ENCODE data around the gene RAD51B. TPM values are rescaled to one million over a fixed set of nuclear protein-coding genes. Genes with fewer than 3 reads are reported as not detected.

The RAD51B gene
- total RNA-seq, 2 donors from 2014 or later, result 31.1 to 67.3 TPM

DNA sequence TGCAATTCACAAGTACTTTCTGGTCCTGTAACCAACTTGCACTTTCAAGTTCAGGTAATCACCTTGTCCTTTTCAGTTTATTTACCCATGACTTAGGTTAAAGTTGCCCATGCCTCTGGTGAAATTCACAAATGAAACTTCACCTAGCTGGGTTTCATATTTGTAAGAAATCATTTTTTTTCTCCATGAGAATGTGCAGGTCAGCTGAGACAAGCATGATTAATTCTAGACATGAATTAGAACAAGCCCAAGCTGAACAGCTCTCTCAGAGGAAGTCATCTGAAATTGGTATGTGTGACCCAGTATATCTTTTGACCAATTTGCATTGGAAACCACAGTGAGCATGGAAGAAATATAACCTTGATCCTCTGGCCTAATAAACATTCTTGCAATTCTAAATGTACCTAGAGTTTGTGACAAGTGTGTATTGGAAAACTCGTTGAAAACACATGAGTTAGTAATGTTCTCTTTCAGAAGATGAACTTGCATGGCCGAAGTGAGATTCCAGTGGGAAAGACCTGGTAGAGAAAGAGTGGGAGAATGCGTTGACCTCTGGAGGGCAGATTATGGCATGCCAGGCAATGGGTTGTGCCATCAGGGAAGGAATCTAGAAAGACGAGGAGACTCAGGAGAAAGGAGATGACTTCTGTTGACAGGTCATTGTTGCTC is 486.8 kb downstream of the RAD51B start:
- Mint-ChIP-seq H3K4me3 (no peak overlapping the region), H3K4me1 (ENCODE audit: low read depth in 2 of 2) (peaks cover 0 to 16% of the 10 kb centered on the region in 2 donors), H3K27me3 (no peaks in the 10 kb centered on the region), H3K9me3 (peaks cover 4% of the 10 kb centered on the region), H3K36me3 (peaks cover 12% of the 10 kb centered on the region), H3K27ac (no peak overlapping the region)
- DNase-seq (ENCODE audit: low spot score) (no peak), ATAC-seq (no peak)

DNA sequence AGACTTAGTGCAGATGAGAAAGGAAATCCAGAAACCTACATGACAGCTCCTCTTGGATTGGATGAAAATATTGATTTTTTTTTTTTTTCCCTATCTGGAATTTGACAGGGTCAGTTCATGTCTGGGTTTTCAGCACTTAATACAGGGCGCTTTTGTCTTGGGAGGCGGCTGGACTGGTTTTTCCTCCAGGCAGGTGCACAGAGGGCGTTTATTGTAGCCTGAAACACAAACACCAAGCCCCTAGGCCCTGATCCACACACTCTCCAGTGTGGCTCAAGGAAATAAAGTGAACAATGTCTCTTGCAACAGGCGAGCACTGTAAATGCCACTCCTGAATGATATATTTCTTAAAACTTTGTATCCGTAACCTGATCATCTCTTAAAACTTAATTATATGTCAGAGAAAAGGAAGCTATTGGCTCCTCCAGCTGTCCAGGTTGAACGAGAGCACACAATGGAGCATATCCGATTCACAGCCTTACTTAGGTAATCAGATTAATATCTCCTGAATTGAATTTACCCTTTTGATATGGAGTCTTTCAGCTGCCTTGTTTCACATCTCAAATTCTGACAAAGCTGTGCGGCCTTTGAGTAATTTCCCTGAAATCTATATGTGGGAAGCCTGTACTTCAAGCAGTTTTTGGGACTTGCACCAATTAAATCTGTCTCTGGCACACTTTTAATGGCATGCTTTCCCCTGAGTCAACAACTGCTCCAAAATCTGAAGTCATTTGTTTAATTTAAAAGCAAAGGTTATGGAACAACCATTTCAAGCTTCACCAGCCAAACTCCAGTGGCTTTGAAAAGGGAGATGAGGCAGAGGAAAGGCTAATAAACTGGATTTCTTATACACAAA is 487.6 kb downstream of the RAD51B start:
- Mint-ChIP-seq H3K4me1 (ENCODE audit: low read depth in 2 of 2) (peaks cover 0 to 14% of the 10 kb centered on the region in 2 donors), H3K4me3 (no peak overlapping the region), H3K36me3 (peaks cover 8% of the 10 kb centered on the region), H3K9me3 (peaks cover 1% of the 10 kb centered on the region), H3K27me3 (no peaks in the 10 kb centered on the region), H3K27ac (no peak overlapping the region)
- DNase-seq (ENCODE audit: low spot score) (no peak), ATAC-seq (no peak)

GRCh38 chr14:68307790-68308168 is 488.2 kb downstream of the RAD51B start:
- H3K4me3 Mint-ChIP-seq, result no peak overlapping the region
- peaks cover 4% of the 10 kb centered on the region for H3K36me3 Mint-ChIP-seq
- H3K9me3 Mint-ChIP-seq, result no peaks in the 10 kb centered on the region
- peaks cover 4 to 17% of the 10 kb centered on the region in 2 donors for H3K4me1 Mint-ChIP-seq (ENCODE audit: low read depth in 2 of 2)
- H3K27ac Mint-ChIP-seq, result no peak overlapping the region
- ATAC-seq (no peak), DNase-seq (ENCODE audit: low spot score) (no peak)
- H3K27me3 Mint-ChIP-seq, result peaks cover 0 to 2% of the 10 kb centered on the region in 2 donors

DNA sequence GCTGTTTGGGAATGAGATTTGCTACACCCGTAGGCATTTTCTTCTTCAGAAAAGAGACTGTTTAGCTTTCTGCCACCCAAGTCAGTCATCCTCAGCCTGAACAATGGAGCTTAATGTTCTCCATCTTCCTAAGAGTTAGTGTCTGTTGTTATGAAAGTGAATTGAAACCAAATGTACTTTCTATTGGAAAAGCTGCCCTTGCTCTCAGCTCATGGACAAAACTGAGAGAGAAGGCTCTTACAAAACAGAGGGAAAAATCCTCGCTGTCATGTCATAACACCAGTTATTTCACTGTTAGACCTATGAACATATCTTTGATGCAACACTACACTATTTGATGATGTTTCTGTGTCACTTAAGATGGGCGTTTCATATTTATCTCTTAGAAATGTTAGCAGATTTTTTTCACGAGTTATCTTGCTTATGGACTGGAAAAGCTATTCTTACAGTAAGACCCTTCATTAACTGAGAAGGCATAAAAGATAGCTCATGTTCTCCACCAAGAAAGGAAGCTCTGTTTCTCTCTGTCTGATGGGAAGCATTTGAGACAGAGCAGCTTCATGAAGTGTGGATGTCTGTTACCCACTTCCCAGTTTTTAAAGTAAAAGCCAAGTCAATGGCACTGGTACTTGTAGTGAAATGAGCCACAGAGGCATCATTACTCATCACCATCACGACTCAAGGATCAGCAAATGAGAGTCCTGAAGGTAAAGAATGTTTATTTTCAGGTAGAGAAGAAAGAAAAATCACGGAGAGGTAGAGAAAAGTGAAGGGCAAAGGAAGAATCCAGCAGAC is 489.3 kb downstream of the RAD51B start:
- Mint-ChIP-seq H3K4me1 (ENCODE audit: low read depth in 2 of 2) (peaks cover 5 to 17% of the 10 kb centered on the region in 2 donors), H3K27ac (peak overlapping the region in 1 of 2 donors; percentile 52), H3K36me3 (no peaks in the 10 kb centered on the region), H3K4me3 (no peak overlapping the region), H3K27me3 (peaks cover 0 to 2% of the 10 kb centered on the region in 2 donors), H3K9me3 (no peaks in the 10 kb centered on the region)
- DNase-seq (ENCODE audit: low spot score) (no peak), ATAC-seq (no peak)

DNA sequence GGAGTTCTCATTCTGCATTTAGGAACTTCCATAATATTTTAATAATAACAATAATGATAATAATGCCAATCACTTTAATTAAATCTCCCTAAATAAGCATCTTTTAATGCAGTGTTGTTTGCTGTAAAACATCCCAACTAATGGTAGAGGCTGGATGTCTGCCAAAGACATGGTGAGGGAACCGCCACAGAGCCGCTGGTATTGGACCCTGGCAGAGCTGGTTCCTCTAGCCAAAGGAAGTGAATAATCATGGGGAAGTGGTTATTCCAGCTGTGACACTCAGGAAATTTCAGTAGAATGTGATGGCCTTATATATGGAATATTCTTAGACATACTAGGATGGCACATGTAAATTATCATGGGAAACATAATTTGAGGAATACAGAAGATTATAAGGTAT is 490.0 kb downstream of the RAD51B start:
- no peak for ATAC-seq
- DNase-seq (ENCODE audit: low spot score), result no peak
- H3K36me3 Mint-ChIP-seq, result no peaks in the 10 kb centered on the region

GRCh38 chr14:68312300-68312699 is 492.7 kb downstream of the RAD51B start:
- peaks cover 0 to 2% of the 10 kb centered on the region in 2 donors for H3K27me3 Mint-ChIP-seq
- DNase-seq (ENCODE audit: low spot score) (no peak), ATAC-seq (no peak)
- no peak overlapping the region for H3K4me3 Mint-ChIP-seq
- peak overlapping the region in 1 of 2 donors; percentile 14 for H3K27ac Mint-ChIP-seq
- no peaks in the 10 kb centered on the region for H3K36me3 Mint-ChIP-seq
- H3K4me1 Mint-ChIP-seq (ENCODE audit: low read depth in 2 of 2), result peaks cover 6 to 17% of the 10 kb centered on the region in 2 donors
- H3K9me3 Mint-ChIP-seq, result no peaks in the 10 kb centered on the region

More for the DNA sequence above, 490.0 kb downstream of the RAD51B start:
- Mint-ChIP-seq H3K4me3 (no peak overlapping the region), H3K27me3 (peaks cover 0 to 2% of the 10 kb centered on the region in 2 donors), H3K27ac (peak overlapping the region in 1 of 2 donors; percentile 52), H3K9me3 (no peaks in the 10 kb centered on the region), H3K4me1 (ENCODE audit: low read depth in 2 of 2) (peaks cover 5 to 20% of the 10 kb centered on the region in 2 donors)

DNA sequence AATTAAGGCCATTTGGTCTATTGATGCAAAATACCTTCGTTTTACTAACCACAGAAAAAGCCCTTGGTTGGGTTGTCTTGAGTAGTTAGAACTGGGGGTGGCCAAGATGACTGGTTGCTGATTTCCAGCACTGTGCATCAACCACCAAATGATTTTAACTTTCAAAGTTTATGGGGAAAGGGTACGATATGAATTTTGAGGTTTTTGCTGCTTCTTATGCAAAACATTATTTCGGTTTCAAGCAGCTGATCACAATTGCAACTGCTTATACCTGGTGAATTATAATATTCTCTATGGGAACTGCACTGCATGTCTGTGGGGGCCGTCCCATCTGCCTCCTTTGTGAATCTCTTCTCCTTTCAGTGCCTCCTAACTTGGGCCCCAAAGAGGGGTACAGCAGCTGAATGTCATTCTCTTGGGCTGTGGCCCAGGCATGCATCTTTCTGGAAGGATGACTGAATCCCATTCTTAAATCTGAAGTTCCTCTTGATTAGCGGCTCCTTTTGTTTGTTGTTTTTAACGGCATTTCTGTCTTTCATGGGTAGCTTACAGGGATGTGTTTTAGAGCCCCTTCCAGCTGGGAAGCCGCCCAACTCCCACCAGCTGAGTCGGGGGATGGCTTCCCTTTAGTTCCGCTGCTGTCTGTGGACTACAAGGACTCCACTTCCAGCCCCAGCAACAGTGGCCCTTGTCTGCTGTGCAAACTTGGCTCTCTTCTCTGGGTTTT is 493.5 kb downstream of the RAD51B start:
- no peaks in the 10 kb centered on the region for H3K36me3 Mint-ChIP-seq
- peaks cover 0 to 2% of the 10 kb centered on the region in 2 donors for H3K27me3 Mint-ChIP-seq
- DNase-seq (ENCODE audit: low spot score), result no peak
- ATAC-seq, result peak in 1 of 2 donors; percentile 46
- peaks cover 8 to 17% of the 10 kb centered on the region in 2 donors for H3K4me1 Mint-ChIP-seq (ENCODE audit: low read depth in 2 of 2)
- H3K4me3 Mint-ChIP-seq, result no peak overlapping the region
- H3K9me3 Mint-ChIP-seq, result no peaks in the 10 kb centered on the region
- peak overlapping the region in 1 of 2 donors; percentile 14 for H3K27ac Mint-ChIP-seq

- Mint-ChIP-seq H3K27me3 (peaks cover 0 to 2% of the 10 kb centered on the region in 2 donors), H3K4me1 (ENCODE audit: low read depth in 2 of 2) (peaks cover 8 to 15% of the 10 kb centered on the region in 2 donors), H3K4me3 (no peak overlapping the region), H3K27ac (peak overlapping the region in 1 of 2 donors; percentile 28), H3K9me3 (no peaks in the 10 kb centered on the region), H3K36me3 (no peaks in the 10 kb centered on the region)
- ATAC-seq, result no peak
- no peak for DNase-seq (ENCODE audit: low spot score)
These were observed 495.1 kb downstream of the RAD51B start for GRCh38 chr14:68314642-68315041.

DNA sequence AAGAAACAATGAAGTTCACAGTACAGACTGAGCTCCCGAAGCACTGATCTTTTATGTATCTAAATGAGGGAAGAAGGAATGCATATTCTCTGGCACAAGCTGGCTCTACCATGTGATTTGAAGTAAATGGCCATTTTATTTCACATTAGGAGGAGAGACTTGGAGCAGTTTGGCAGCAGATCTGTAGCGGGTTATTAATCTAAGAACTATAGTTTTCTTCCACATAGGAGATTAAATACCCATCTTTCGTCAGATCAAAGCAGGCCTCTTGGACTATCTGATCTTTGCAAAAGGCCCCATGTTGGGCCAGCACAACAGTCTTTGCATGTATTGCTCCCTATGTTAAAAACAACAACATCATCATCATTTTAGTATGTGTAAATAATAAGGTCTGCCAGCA is 495.5 kb downstream of the RAD51B start:
- Mint-ChIP-seq H3K27ac (peak overlapping the region in 1 of 2 donors; percentile 28), H3K4me3 (no peak overlapping the region), H3K9me3 (no peaks in the 10 kb centered on the region), H3K36me3 (no peaks in the 10 kb centered on the region), H3K27me3 (peaks cover 0 to 2% of the 10 kb centered on the region in 2 donors), H3K4me1 (ENCODE audit: low read depth in 2 of 2) (peaks cover 8 to 14% of the 10 kb centered on the region in 2 donors)
- ATAC-seq (no peak), DNase-seq (ENCODE audit: low spot score) (no peak)

DNA sequence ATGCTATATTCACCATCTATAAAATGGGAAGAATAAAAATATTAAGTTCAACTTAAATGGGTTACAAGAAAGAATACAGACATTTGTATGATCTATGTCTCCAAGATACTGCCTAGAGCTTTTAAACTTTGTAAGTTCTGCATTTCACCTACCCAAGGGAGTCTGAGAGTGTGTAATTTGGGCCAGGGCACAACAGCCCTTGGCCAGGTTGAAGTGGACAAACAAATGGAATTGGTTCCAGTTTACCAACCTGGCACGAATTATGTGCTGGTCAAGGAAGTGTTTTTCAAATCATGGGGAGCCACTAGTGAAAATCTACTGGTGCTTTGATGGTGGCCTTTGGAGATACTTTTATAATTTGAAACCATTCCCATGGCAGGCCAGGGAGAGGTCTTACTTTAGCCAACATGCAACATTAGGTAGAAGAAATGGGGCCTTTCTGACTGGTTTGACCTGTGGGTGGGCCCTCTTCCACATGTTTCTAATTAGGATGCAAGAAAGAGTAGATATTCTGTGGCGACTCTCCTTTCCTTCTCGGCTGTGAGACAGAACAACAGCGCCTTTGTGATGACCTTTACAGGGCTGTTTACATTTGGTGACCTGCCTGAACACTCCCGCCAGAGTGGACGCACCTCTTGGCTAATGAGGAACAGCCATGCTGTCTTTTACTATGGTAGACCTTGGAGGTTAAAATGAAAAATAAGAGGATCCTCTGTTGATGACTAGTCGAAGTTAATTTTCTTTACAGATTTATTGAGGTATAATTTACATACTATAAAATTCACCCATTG is 496.7 kb downstream of the RAD51B start:
- peaks cover 17 to 21% of the 10 kb centered on the region in 2 donors for H3K4me1 Mint-ChIP-seq (ENCODE audit: low read depth in 2 of 2)
- H3K27me3 Mint-ChIP-seq, result peaks cover 0 to 2% of the 10 kb centered on the region in 2 donors
- no peak overlapping the region for H3K4me3 Mint-ChIP-seq
- ATAC-seq, result no peak
- no peaks in the 10 kb centered on the region for H3K9me3 Mint-ChIP-seq
- H3K27ac Mint-ChIP-seq, result no peak overlapping the region
- H3K36me3 Mint-ChIP-seq, result no peaks in the 10 kb centered on the region
- DNase-seq (ENCODE audit: low spot score), result no peak

DNA sequence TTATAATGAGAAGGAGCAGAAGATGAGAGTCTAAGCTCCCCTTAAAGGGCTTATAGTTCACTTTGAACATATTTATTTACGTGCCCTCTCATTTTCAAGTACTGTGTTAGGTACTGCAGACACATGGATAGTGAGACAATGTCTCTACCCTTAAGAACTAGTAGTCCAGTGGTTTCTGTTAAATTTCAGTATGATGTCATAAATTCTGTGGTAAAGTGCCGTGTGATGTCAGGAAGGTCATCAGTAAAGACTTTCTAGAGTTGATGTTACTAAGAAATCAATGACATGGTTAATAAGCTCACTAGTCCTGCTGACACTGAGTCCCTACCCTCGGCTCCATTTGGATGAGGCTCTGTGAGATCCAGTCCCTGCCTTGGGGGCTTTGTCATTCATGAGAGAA is 497.7 kb downstream of the RAD51B start:
- H3K27me3 Mint-ChIP-seq, result peaks cover 0 to 2% of the 10 kb centered on the region in 2 donors

DNA sequence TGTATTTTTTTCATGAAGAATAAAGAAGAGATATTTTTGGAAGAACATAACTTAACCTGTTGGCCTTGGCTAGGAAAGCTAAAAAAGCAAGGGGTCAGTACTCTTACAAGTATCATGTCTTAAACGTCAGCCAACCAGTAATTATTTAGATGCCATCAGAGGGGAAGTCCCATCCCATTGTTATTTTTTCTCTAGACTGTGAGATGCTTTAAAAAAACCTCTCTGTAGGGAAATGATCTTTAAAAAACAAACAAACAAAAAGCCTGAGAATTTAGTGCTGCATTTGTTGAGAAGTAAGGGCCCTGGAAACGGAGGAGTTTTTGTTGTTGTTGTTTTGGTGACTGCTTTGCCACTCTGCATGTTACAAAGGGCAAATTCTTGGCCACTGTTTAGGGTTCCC is 499.2 kb downstream of the RAD51B start:
- DNase-seq (ENCODE audit: low spot score) (no peak), ATAC-seq (no peak)
- Mint-ChIP-seq H3K4me3 (no peak overlapping the region), H3K4me1 (ENCODE audit: low read depth in 2 of 2) (peaks cover 13 to 22% of the 10 kb centered on the region in 2 donors), H3K9me3 (no peaks in the 10 kb centered on the region), H3K27me3 (no peaks in the 10 kb centered on the region), H3K36me3 (no peaks in the 10 kb centered on the region), H3K27ac (no peak overlapping the region)

More for the DNA sequence above, 497.7 kb downstream of the RAD51B start:
- H3K4me1 Mint-ChIP-seq (ENCODE audit: low read depth in 2 of 2), result peaks cover 17 to 22% of the 10 kb centered on the region in 2 donors
- ATAC-seq, result no peak
- no peak overlapping the region for H3K4me3 Mint-ChIP-seq
- DNase-seq (ENCODE audit: low spot score), result no peak
- H3K36me3 Mint-ChIP-seq, result no peaks in the 10 kb centered on the region
- H3K9me3 Mint-ChIP-seq, result no peaks in the 10 kb centered on the region
- no peak overlapping the region for H3K27ac Mint-ChIP-seq
